ENCODE data around the gene GOLGA8O.
"Not testable (repeated sequence)": the region's sequence is repeated elsewhere in the genome, so short reads cannot be mapped to it uniquely, and the experiment has no call there.

- TF ChIP-seq FOXA1 (IDR thresholded peaks at IDR 0.05); ARNT (IDR thresholded peaks at IDR 0.05); FOXK2 (IDR thresholded peaks at IDR 0.05); FOXM1 (IDR thresholded peaks at IDR 0.05; ENCODE audit: borderline replicate concordance); ZNF384 (IDR thresholded peaks at IDR 0.05); SUZ12 (IDR thresholded peaks at IDR 0.05): not testable (repeated sequence)
Observed at GRCh38 chr15:32486474-32486873, 31.0 kb upstream of the GOLGA8O start.

Data from HEK293T (cell line).